HEK293T (cell line): ENCODE results near the gene SLMAP.

Experiments
- CTCF ChIA-PET: fragments of 350-600 bp; formaldehyde crosslinking; extraction: SDS; loops from one replicate; lab custom pipeline; 2021; ENCODE audit warnings: antibody characterized with exemption, inconsistent platforms; lab: Yijun Ruan, JAX
- POLR2A ChIA-PET: fragments of 350-600 bp; formaldehyde crosslinking; extraction: SDS; loops from one replicate; lab custom pipeline; 2020; ENCODE audit warnings: antibody characterized with exemption, inconsistent platforms; lab: Yijun Ruan, JAX
- DNase-seq: peaks from one replicate; pipeline ENCODE4 v3.0.0; 2012; ENCODE audit warnings: mixed read lengths; ENCODE audit errors: extremely low spot score
- ARNT ChIP-seq: fragments of 450-650 bp; IDR thresholded peaks from 2 replicates; pipeline ENCODE4 v1.6.1; 2017; ENCODE audit warnings: mild to moderate bottlenecking
- BHLHE40 ChIP-seq: fragments of 450-650 bp; IDR thresholded peaks from 2 replicates; pipeline ENCODE4 v1.6.1; 2016; ENCODE audit warnings: mild to moderate bottlenecking, moderate library complexity, borderline replicate concordance
- CTBP1 ChIP-seq: fragments of 450-650 bp; IDR thresholded peaks from 2 replicates; pipeline ENCODE4 v1.6.1; 2016; ENCODE audit warnings: borderline replicate concordance
- ELF4 ChIP-seq: fragments of 450-650 bp; IDR thresholded peaks from 2 replicates; pipeline ENCODE4 v1.6.1; 2017; ENCODE audit warnings: antibody characterized with exemption
- FOXA1 ChIP-seq: fragments of 450-650 bp; IDR thresholded peaks from 2 replicates; pipeline ENCODE4 v1.6.1; 2016; ENCODE audit warnings: mild to moderate bottlenecking
- FOXK2 ChIP-seq: fragments of 450-650 bp; IDR thresholded peaks from 2 replicates; pipeline ENCODE4 v1.6.1; 2016; ENCODE audit warnings: mild to moderate bottlenecking
- FOXM1 ChIP-seq: fragments of 450-650 bp; IDR thresholded peaks from 2 replicates; pipeline ENCODE4 v1.6.1; 2017; ENCODE audit warnings: mild to moderate bottlenecking, borderline replicate concordance
- HDGF ChIP-seq: fragments of 450-650 bp; IDR thresholded peaks from 2 replicates; pipeline ENCODE4 v1.6.1; 2017; ENCODE audit warnings: antibody characterized with exemption, borderline replicate concordance
- L3MBTL2 ChIP-seq: fragments of 450-650 bp; conservative IDR thresholded peaks from 2 replicates; pipeline ENCODE4 v1.6.1; 2016; ENCODE audit warnings: mild to moderate bottlenecking
- LEF1 ChIP-seq: fragments of 450-650 bp; IDR thresholded peaks from 2 replicates; pipeline ENCODE4 v1.6.1; 2017; ENCODE audit warnings: mild to moderate bottlenecking, borderline replicate concordance
- NFRKB ChIP-seq: fragments of 450-650 bp; IDR thresholded peaks from 2 replicates; pipeline ENCODE4 v1.6.1; 2016; ENCODE audit warnings: mild to moderate bottlenecking, moderate library complexity
- PKNOX1 ChIP-seq: fragments of 450-650 bp; IDR thresholded peaks from 2 replicates; pipeline ENCODE4 v1.6.1; 2016
- SP1 ChIP-seq: fragments of 450-650 bp; IDR thresholded peaks from 2 replicates; pipeline ENCODE4 v1.6.1; 2017
- SUZ12 ChIP-seq: fragments of 450-650 bp; IDR thresholded peaks from 2 replicates; pipeline ENCODE4 v1.6.1; 2016; ENCODE audit warnings: mild to moderate bottlenecking
- TARDBP ChIP-seq: fragments of 450-650 bp; IDR thresholded peaks from 2 replicates; pipeline ENCODE4 v1.6.1; 2016
- ZNF384 ChIP-seq: fragments of 450-650 bp; IDR thresholded peaks from 2 replicates; pipeline ENCODE4 v1.6.1; 2016

The SLMAP gene

GRCh38 chr3:57794951-57795350 lies 38.8 kb downstream of the SLMAP start:
- no peak for TF ChIP-seq TARDBP
- no peak for TF ChIP-seq NFRKB
- TF ChIP-seq PKNOX1, result no peak
- TF ChIP-seq ARNT, result no peak
- TF ChIP-seq HDGF, result no peak
- no peak for TF ChIP-seq SUZ12
- no peak for TF ChIP-seq BHLHE40
- no peak for TF ChIP-seq ZNF384
- no peak for TF ChIP-seq L3MBTL2
- no peak for TF ChIP-seq FOXA1
- no peak for TF ChIP-seq FOXM1
- no peak for TF ChIP-seq LEF1
- TF ChIP-seq ELF4, result no peak
- TF ChIP-seq FOXK2, result no peak
- TF ChIP-seq CTBP1, result no peak
- no peak for TF ChIP-seq SP1
- DNase-seq, result no peak
- ChIA-PET POLR2A (no interaction called here), CTCF (no interaction called here)

- TF ChIP-seq FOXM1 (no peak), SP1 (no peak), ZNF384 (no peak), NFRKB (no peak), TARDBP (no peak), PKNOX1 (no peak), FOXK2 (no peak), HDGF (no peak), L3MBTL2 (no peak), SUZ12 (no peak), CTBP1 (no peak)
- no peak for DNase-seq
- ChIA-PET CTCF (no interaction called here), POLR2A (no interaction called here)
These were observed 40.2 kb downstream of the SLMAP start for GRCh38 chr3:57796261-57796660.

- ChIA-PET CTCF (interaction anchor here (0.7 kb wide), 1 partner anchor 29 kb away, joined by 4 read pairs; no protein-coding TSS in a partner anchor), POLR2A (no interaction called here)
- TF ChIP-seq BHLHE40 (no peak), FOXM1 (no peak), TARDBP (no peak), FOXA1 (no peak), ARNT (no peak), ZNF384 (no peak), NFRKB (no peak), FOXK2 (no peak), PKNOX1 (no peak), LEF1 (no peak), CTBP1 (no peak), L3MBTL2 (no peak), ELF4 (no peak), SUZ12 (no peak), HDGF (no peak), SP1 (no peak)
- DNase-seq, result no peak
These were observed 41.8 kb downstream of the SLMAP start for GRCh38 chr3:57797701-57798487.

GRCh38 chr3:57803647-57804081 lies 47.6 kb downstream of the SLMAP start:
- no peak for DNase-seq
- TF ChIP-seq PKNOX1 (no peak), FOXM1 (no peak), BHLHE40 (no peak), SUZ12 (no peak), FOXA1 (no peak), ELF4 (no peak), ARNT (no peak), FOXK2 (no peak), LEF1 (no peak), SP1 (no peak), ZNF384 (no peak), L3MBTL2 (no peak), HDGF (no peak), NFRKB (no peak)
- CTCF ChIA-PET, result no interaction called here
- POLR2A ChIA-PET, result interaction anchor here (0.6 kb wide), 1 partner anchor 11 kb away, joined by 3 read pairs; no protein-coding TSS in a partner anchor

- DNase-seq, result no peak
- ChIA-PET POLR2A (no interaction called here), CTCF (no interaction called here)
- TF ChIP-seq BHLHE40, result no peak
- no peak for TF ChIP-seq LEF1
- TF ChIP-seq FOXK2, result no peak
- TF ChIP-seq ZNF384, result no peak
- TF ChIP-seq PKNOX1, result no peak
- TF ChIP-seq FOXA1, result no peak
- TF ChIP-seq CTBP1, result no peak
- no peak for TF ChIP-seq TARDBP
- TF ChIP-seq NFRKB, result no peak
- no peak for TF ChIP-seq ELF4
- no peak for TF ChIP-seq SP1
- TF ChIP-seq ARNT, result no peak
- TF ChIP-seq HDGF, result no peak
- TF ChIP-seq L3MBTL2, result no peak
- no peak for TF ChIP-seq SUZ12
- TF ChIP-seq FOXM1, result no peak
These were observed 49.2 kb downstream of the SLMAP start for GRCh38 chr3:57805266-57805665.
